Stimulated activated naive CD8-positive, alpha-beta T cell treated with anti-CD3 and anti-CD28 coated beads, Interleukin-15, amount 100 ng/mL, for 72 hours (primary cell): ENCODE measurements around the gene DIPK1B.
"Not testable (repeated sequence)": the region's sequence is repeated elsewhere in the genome, so short reads cannot be mapped to it uniquely, and the experiment has no call there.

Experiments used
- ATAC-seq: fragments of 150-1000 bp; cut with Tn5 transposase; 2 replicates; pipeline ENCODE4 v1.10.0; 2021; ENCODE audit warnings: mild to moderate bottlenecking, moderate library complexity
- DNase-seq, 2 donors: peaks; one replicate each; pipeline ENCODE4 v3.0.0; 2021 to 2022
- H3K27ac Mint-ChIP-seq, 2 donors: one replicate each; pipeline ENCODE4 v1.8.0; 2022; ENCODE audit warnings: mild to moderate bottlenecking in 2 of 2, mixed read lengths in 2 of 2, moderate library complexity in 2 of 2
- H3K27me3 Mint-ChIP-seq: one replicate; pipeline ENCODE4 v1.8.0; 2022; ENCODE audit warnings: mixed read lengths
- H3K4me1 Mint-ChIP-seq: one replicate; pipeline ENCODE4 v1.8.0; 2022; ENCODE audit warnings: mild to moderate bottlenecking, mixed read lengths
- H3K4me3 Mint-ChIP-seq, 2 donors: one replicate each; pipeline ENCODE4 v1.8.0; 2022; ENCODE audit warnings: mild to moderate bottlenecking in 2 of 2, mixed read lengths in 2 of 2, moderate library complexity in 1 of 2
- H3K9me3 Mint-ChIP-seq, 2 donors: one replicate each; pipeline ENCODE4 v1.8.0; 2022; ENCODE audit warnings: mixed read lengths in 2 of 2

The DIPK1B gene

GRCh38 chr9:136762221-136762691 lies 49.9 kb downstream of the DIPK1B start:
- Mint-ChIP-seq H3K27me3 (peaks cover 38% of the 10 kb centered on the region), H3K4me3 (no peak overlapping the region)

DNA sequence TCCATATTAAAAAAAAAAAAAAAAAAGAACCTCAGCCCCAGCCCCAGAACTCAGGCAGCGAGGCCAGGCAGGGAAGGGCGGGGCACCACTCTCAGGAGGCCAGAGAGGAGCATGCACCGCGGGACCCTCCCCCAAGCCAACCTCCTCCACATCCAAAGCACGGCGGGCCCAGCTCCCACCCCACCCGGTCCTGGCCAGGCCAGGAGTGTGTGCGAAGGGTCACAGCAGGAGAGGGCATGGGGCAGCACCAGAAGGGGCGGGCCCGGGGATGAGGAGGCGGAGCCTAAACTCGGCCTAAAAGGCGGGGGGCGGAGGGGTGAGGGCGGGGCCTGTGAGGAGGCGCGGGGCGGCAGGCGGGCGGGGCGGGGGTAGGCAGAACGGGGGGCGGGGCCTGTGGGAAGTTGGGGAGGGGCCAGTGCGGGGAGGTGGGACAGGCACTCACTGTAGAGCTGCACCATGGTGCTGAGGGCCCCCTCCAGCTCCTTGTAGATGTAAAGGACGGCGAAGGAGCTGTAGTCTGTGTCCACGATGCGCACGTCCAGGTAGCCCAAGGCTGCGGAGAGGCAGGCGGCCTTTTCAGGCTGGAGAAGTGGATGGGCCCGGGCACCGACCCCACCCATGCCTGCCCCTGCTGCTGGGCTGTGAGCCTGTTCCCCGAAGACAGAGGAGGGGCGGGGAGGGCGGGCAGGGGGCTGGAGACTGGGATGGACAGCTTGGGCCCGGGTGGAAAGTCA lies 50.7 kb downstream of the DIPK1B start:
- Mint-ChIP-seq H3K4me1 (peaks cover 28% of the 10 kb centered on the region), H3K27me3 (peaks cover 46% of the 10 kb centered on the region), H3K4me3 (no peak overlapping the region), H3K9me3 (no peaks in the 10 kb centered on the region), H3K27ac (no peak overlapping the region)
- no peak for DNase-seq
- no peak for ATAC-seq

More at GRCh38 chr9:136762221-136762691, 49.9 kb downstream of the DIPK1B start:
- no peak for ATAC-seq
- DNase-seq = no peak
- H3K4me1 Mint-ChIP-seq = peaks cover 27% of the 10 kb centered on the region
- no peak overlapping the region for H3K27ac Mint-ChIP-seq
- H3K9me3 Mint-ChIP-seq = no peaks in the 10 kb centered on the region

DNA sequence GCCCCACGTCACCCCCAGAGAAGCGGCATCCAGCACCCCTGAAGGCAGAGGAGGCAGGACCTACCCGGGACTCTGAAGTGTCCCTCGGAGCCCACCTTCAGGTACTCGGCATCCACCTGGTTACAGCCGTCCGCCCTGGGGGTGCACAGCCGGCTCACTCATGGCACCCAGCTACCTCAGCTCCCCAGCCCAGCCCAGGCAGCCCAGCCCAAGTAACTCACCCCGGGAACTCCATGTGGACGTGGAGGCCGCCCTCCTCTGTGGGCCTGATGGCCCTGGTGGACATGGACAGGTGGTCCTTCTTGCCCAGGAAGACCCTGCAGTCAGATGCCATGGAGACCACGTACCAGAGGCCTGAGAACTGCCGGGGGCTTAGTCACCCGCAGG lies 51.3 kb downstream of the DIPK1B start:
- DNase-seq (no peak), ATAC-seq (no peak)
- Mint-ChIP-seq H3K27ac (no peak overlapping the region), H3K9me3 (no peaks in the 10 kb centered on the region), H3K4me1 (peaks cover 28% of the 10 kb centered on the region), H3K4me3 (no peak overlapping the region), H3K27me3 (peaks cover 50% of the 10 kb centered on the region)

- no peak within 1 kb of the TSS for H3K4me3 Mint-ChIP-seq
- no peaks in the 10 kb centered on the region for H3K9me3 Mint-ChIP-seq
- ATAC-seq = no peak
- H3K4me1 Mint-ChIP-seq = peaks cover 28% of the 10 kb centered on the region
- peaks cover 50% of the 10 kb centered on the region for H3K27me3 Mint-ChIP-seq
- no peak within 1 kb of the TSS for H3K27ac Mint-ChIP-seq
- DNase-seq = no peak
Observed at GRCh38 chr9:136764301-136764891, 52.0 kb downstream of the DIPK1B start, which contains the start of gene LCN15. LCN15 (minus strand) TSS chr9:136764518; CDS start chr9:136764488, 30 bp downstream.

DNA sequence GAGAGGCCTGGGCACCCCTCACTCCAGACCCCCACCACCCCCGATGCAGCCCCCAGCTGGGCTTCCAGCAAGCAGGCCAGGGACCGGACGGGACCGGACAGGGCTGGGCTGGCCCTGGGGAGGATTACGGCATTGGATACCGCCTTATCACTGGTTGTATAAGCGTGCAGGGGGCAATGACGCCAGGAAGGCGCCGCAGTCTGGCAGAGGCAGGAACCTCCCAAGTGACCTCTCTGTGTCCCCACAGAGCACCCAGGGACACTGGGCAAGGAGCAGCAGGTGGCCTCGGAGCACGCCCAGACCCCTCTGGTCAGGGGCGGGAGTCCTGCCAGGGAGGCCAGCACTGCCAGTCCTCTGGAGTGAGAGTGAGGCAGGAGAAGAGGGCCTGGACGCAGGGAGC lies 52.7 kb downstream of the DIPK1B start:
- ATAC-seq = no peak
- no peaks in the 10 kb centered on the region for H3K9me3 Mint-ChIP-seq
- H3K4me3 Mint-ChIP-seq = no peak overlapping the region
- peaks cover 52% of the 10 kb centered on the region for H3K27me3 Mint-ChIP-seq
- H3K27ac Mint-ChIP-seq = no peak overlapping the region
- H3K4me1 Mint-ChIP-seq = peaks cover 33% of the 10 kb centered on the region
- DNase-seq = no peak

GRCh38 chr9:136765745-136766409 lies 53.5 kb downstream of the DIPK1B start:
- not testable (repeated sequence) for DNase-seq, ATAC-seq, H3K9me3 Mint-ChIP-seq
- Mint-ChIP-seq H3K27me3 (peaks cover 51% of the 10 kb centered on the region), H3K4me3 (peak overlapping the region in 1 of 2 donors; percentile 26), H3K4me1 (peaks cover 30% of the 10 kb centered on the region), H3K27ac (peak overlapping the region in 1 of 2 donors; percentile 59)

DNA sequence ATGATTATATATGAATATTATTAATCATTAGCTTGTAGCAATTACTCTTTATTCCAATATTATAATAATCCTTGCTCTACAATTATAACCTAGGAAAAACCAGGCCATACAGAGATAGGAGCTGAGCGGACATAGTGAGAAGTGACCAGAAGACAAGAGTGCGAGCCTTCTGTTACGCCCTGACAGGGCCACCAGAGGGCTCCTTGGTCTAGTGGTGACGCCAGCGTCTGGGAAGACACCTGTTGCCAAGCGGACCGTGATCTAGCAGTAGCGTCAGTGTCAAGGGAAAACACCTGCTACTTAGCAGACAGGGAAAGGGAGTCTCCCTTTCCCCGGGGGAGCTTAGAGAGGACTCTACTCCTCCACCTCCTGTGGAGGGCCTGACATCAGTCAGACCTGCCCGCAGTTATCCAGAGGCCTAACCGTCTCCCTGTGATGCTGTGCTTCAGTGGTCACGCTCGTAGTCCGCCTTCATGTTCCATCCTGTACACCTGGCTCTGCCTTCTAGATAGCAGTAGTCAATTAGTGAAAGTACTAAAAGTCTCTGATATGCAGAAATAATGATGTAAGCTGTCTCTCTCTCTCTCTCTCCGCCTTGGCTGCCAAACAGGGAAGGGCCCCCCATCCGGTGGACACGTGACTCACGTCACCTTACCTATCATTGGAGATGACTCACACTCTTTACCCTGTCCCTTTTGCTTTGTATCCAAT lies 54.2 kb downstream of the DIPK1B start:
- peak; percentile 43 to 71 for DNase-seq
- H3K9me3 Mint-ChIP-seq = not testable (repeated sequence)
- H3K27me3 Mint-ChIP-seq = peaks cover 55% of the 10 kb centered on the region
- peaks cover 25% of the 10 kb centered on the region for H3K4me1 Mint-ChIP-seq
- H3K4me3 Mint-ChIP-seq = peak overlapping the region; percentile 35 to 46
- peak; percentile 61 for ATAC-seq
- H3K27ac Mint-ChIP-seq = peak overlapping the region; percentile 35 to 89

DNA sequence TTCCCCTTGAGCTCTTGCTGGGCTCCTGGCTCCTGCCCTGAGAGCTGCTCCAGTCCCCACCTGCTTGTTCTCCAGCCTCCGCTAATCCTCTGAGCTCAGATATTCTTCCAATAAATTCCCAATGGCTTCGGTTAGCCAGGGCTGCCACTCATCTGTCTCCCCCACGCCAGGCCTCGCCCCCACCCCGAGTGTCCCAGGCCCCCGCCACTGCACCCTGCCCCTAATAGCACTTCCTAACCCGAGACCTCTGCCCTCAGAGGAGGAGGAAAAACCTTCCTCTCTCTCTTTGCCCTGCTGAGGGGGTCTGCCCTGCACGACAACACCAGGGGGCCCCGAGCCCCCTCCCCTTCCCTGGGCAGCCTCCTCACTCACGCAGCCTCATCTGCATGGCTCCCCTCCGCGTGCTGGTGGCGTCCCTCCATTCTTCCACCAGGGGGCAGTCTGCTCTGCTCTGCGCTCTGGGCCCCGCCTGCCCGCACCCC lies 57.4 kb downstream of the DIPK1B start:
- DNase-seq (peak; percentile 57), ATAC-seq (peak; percentile 79)
- peaks cover 9 to 11% of the 10 kb centered on the region in 2 donors for H3K9me3 Mint-ChIP-seq
- peaks cover 33% of the 10 kb centered on the region for H3K4me1 Mint-ChIP-seq
- H3K27ac Mint-ChIP-seq = peak overlapping the region in 1 of 2 donors; percentile 93
- H3K27me3 Mint-ChIP-seq = peaks cover 44% of the 10 kb centered on the region
- no peak overlapping the region for H3K4me3 Mint-ChIP-seq

DNA sequence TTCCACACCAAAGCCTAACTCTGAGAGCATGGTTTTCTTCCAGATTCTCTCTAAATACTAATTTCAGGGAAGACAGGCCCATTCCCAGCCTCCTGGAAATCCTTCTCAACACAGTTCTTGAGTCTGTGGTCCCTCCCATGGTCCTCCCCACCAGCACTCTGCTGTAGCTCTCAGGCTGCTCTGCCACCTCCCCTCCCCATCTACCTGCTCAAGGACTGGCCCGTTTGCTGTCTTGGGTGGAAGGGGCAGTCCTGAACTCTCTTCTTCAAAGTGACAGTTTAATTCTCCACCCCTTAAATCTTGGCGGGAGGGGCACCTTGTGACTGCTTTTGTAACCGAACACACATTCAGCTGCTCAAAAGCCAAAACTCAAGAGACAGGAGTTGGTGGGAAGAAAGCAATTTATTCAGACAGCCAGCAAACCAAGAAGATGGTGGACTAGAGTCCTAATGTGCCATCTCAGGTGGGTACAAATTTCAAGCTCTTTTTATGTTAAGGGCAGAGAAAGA lies 59.6 kb downstream of the DIPK1B start:
- Mint-ChIP-seq H3K27ac (no peak overlapping the region), H3K4me1 (peaks cover 18% of the 10 kb centered on the region), H3K9me3 (peaks cover 9 to 11% of the 10 kb centered on the region in 2 donors), H3K27me3 (peaks cover 29% of the 10 kb centered on the region), H3K4me3 (no peak overlapping the region)
- ATAC-seq (no peak), DNase-seq (no peak)

GRCh38 chr9:136773386-136774044 lies 61.1 kb downstream of the DIPK1B start:
- Mint-ChIP-seq H3K4me1 (peaks cover 14% of the 10 kb centered on the region), H3K27me3 (peaks cover 25% of the 10 kb centered on the region), H3K9me3 (peaks cover 9 to 11% of the 10 kb centered on the region in 2 donors), H3K27ac (no peak overlapping the region), H3K4me3 (no peak overlapping the region)
- DNase-seq (no peak), ATAC-seq (peak; percentile 62)
